ENCODE data around the gene RPL29.

RPL29 gene

DNA sequence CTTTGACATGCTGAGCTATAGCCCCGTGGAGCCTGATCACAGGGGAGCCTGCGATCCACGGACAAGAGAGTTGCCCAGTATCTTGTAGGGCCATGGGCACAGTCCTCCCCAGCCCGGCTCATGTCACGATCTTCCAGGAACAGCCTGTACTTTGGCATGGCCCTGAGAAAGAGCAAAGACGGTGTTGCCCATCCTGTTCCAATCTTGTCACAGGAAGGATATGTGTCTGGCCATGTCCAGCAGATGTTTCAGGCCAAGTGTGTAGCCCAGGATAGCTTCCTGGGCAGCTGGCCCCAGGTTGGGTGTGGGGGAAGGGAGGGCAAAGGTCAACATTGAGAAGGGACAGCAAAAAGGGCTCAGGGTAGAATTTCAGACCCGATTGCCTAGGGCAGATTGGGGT, 17.0 kb upstream of the RPL29 start:
- TF ChIP-seq, protein P1, sequence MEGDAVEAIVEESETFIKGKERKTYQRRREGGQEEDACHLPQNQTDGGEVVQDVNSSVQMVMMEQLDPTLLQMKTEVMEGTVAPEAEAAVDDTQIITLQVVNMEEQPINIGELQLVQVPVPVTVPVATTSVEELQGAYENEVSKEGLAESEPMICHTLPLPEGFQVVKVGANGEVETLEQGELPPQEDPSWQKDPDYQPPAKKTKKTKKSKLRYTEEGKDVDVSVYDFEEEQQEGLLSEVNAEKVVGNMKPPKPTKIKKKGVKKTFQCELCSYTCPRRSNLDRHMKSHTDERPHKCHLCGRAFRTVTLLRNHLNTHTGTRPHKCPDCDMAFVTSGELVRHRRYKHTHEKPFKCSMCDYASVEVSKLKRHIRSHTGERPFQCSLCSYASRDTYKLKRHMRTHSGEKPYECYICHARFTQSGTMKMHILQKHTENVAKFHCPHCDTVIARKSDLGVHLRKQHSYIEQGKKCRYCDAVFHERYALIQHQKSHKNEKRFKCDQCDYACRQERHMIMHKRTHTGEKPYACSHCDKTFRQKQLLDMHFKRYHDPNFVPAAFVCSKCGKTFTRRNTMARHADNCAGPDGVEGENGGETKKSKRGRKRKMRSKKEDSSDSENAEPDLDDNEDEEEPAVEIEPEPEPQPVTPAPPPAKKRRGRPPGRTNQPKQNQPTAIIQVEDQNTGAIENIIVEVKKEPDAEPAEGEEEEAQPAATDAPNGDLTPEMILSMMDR (IDR thresholded peaks at IDR 0.05; ENCODE audit: control extremely low read depth, extremely low read depth, low read depth, missing control alignments), result no peak
- CTCF ChIA-PET, result interaction anchor here (1.0 to 9.1 kb wide), 9 partner anchors 10 to 327 kb away, joined by 3 to 91 read pairs (median 5); partner anchors contain the start of genes ABHD14B and PARP3
- DNase-seq (ENCODE audit: extremely low spot score), result no peak
- POLR2A ChIA-PET, result no interaction called here

DNA sequence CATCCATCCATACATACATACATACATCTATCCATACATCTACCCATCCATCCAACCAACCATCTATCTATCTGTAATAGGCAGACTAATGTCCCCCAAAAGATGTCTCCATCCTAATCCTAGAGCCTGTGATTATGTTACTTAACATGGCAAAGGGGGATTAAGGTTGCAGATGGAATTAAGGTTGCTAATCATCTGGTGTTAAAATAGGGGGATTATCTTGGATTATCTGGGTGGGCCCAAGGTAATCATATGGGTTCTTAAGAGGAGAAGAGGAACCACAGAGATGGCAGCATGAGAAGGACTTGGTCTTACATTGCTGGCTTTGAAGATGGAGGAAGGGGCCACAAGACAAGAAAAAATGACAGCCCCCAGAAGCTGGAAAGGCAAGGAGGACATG, 14.7 kb upstream of the RPL29 start:
- ChIA-PET CTCF (interaction anchor here (1.0 to 1.9 kb wide), 5 partner anchors 9 to 133 kb away, joined by 3 to 7 read pairs (median 3); partner anchors contain the start of gene ABHD14B), POLR2A (no interaction called here)
- TF ChIP-seq, protein P1 (IDR thresholded peaks at IDR 0.05; ENCODE audit: control extremely low read depth, extremely low read depth, low read depth, missing control alignments), result no peak
- no peak for DNase-seq (ENCODE audit: extremely low spot score)

DNA sequence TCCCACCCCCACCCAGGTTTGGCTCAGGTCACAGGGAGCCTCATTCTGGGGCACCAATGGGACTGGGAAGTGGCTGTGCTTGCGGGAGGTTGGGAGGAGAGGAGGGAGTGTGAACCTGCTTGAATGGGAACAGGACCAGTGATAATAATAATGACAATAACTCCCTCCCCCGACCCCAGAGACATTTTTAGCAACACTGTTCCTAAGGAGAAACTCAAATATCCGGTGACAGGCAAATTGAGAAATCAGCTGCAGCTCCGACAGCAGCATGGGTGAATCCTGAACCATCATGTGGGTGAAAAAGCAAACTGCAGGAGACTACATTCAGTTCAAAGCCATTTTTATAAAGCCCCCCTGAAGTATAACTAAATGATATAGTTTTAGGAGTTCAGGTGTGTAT, 11.6 kb upstream of the RPL29 start:
- POLR2A ChIA-PET, result no interaction called here
- TF ChIP-seq, protein P1 (IDR thresholded peaks at IDR 0.05; ENCODE audit: control extremely low read depth, extremely low read depth, low read depth, missing control alignments), result no peak
- DNase-seq (ENCODE audit: extremely low spot score), result no peak
- CTCF ChIA-PET, result interaction anchor here (0.7 to 1.6 kb wide), 5 partner anchors 46 to 138 kb away, joined by 3 to 4 read pairs (median 4); no protein-coding TSS in a partner anchor

DNA sequence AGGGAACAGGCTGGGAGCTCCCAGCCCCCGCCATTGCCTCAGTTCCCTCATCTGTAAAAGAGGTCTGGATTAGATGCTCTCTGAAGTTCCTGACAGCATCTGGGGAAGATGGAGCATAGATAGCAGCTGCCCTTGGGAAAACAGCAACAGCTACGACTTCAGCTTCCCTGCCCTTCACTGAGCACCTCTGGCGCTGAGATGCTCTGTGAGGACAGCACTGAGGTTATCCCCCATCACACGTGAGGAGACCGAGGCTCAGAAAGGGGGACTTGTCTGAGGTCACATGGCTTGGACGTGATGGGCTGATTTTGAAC, 11.1 kb upstream of the RPL29 start:
- ChIA-PET POLR2A (no interaction called here), CTCF (interaction anchor here (1.3 to 1.6 kb wide), 3 partner anchors 47 to 128 kb away, joined by 3 to 4 read pairs (median 3); no protein-coding TSS in a partner anchor)
- no peak for DNase-seq (ENCODE audit: extremely low spot score)
- TF ChIP-seq, protein P1 (IDR thresholded peaks at IDR 0.05; ENCODE audit: control extremely low read depth, extremely low read depth, low read depth, missing control alignments), result no peak

DNA sequence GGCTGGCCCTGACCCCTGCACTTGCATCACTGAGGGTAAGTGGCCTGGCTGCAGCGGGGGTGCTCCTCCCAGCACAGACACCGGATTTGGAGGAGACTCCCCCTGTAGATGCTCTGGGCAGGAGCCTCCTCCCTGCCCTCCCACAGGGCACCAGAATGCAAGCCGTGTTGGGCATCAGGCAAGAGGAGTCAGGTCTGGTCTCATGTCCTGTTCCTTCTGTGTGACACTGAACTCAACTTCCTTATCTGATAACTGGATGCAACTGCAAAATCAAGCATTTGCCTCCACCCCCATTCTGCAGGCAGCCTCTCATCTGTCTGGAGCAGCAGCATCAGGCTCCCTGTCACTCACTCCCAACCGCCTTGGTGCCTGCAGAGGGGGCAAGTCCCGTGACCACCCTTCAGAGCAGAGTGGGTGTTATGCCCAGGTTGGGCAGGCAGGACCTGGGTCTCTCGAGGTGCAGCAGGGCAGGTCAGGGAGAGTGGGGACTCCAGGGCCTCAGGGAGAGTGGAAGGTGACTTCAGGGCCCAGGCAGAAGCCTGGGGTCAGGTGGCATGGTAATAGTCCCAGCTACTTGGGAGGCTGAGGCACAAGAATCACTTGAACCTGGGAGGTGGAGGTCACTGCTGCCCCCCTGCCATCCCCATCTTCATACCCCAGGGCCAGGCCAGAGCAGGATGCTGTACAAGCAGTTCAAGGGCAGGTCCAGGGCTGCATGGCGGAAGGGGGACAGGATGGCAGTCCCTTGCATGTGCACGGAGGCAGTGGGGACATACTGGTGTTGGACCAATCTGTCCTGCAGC, 10.5 kb upstream of the RPL29 start:
- TF ChIP-seq, protein P1 (IDR thresholded peaks at IDR 0.05; ENCODE audit: control extremely low read depth, extremely low read depth, low read depth, missing control alignments), result no peak
- CTCF ChIA-PET, result interaction anchor here (1.0 to 6.4 kb wide), 6 partner anchors 23 to 137 kb away, joined by 3 to 172 read pairs (median 4); no protein-coding TSS in a partner anchor
- DNase-seq (ENCODE audit: extremely low spot score), result no peak
- POLR2A ChIA-PET, result no interaction called here

DNA sequence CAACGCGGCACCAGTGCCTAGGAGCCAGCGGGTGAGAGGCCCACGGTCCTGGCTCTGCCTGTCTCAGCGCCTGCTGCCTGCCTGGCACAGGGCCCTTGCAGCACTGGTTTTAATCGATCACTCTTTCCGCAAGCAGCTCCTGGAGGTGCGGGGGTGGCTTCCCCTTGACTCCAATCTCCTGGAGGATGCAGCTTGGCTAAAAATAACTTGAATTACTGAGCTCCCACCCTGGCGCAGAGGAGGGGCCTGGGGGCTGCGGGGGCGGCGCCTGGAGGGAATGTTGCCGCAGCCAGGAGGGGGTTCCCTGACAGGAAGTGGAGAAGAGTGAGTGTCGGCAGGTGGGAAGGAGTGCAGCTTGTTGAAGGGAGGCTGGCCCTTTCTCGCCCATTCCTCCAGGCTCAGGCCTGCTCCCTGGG, 9.9 kb upstream of the RPL29 start:
- TF ChIP-seq, protein P1 (IDR thresholded peaks at IDR 0.05; ENCODE audit: control extremely low read depth, extremely low read depth, low read depth, missing control alignments), result no peak
- POLR2A ChIA-PET, result interaction anchor here (1.2 kb wide), 1 partner anchor 10 kb away, joined by 3 read pairs; the partner anchor contains the start of gene RPL29
- CTCF ChIA-PET, result interaction anchor here (1.0 to 6.4 kb wide), 5 partner anchors 10 to 138 kb away, joined by 3 to 172 read pairs (median 7); partner anchors contain the start of gene RPL29
- no peak for DNase-seq (ENCODE audit: extremely low spot score)
